Rectal smooth muscle tissue (tissue), 1 donor: ENCODE data around the gene WRAP53.

Source experiments
- H3K27ac ChIP-seq: one replicate; pipeline ENCODE4 v1.7.0; 2013; ENCODE audit warnings: low read depth, low read length, inconsistent platforms
- H3K27me3 ChIP-seq: one replicate; pipeline ENCODE4 v1.7.0; 2013; ENCODE audit warnings: low read length; ENCODE audit not compliant: control insufficient read depth, insufficient read depth
- H3K36me3 ChIP-seq: one replicate; pipeline ENCODE4 v1.7.0; 2013; ENCODE audit warnings: low read length; ENCODE audit not compliant: control insufficient read depth, insufficient read depth
- H3K4me1 ChIP-seq: one replicate; pipeline ENCODE4 v1.7.0; 2013; ENCODE audit warnings: low read length; ENCODE audit not compliant: control insufficient read depth, insufficient read depth
- H3K4me3 ChIP-seq: one replicate; pipeline ENCODE4 v1.7.0; 2013; ENCODE audit warnings: low read length
- H3K9ac ChIP-seq: one replicate; pipeline ENCODE4 v1.7.0; 2013; ENCODE audit warnings: low read length

Gene WRAP53

DNA sequence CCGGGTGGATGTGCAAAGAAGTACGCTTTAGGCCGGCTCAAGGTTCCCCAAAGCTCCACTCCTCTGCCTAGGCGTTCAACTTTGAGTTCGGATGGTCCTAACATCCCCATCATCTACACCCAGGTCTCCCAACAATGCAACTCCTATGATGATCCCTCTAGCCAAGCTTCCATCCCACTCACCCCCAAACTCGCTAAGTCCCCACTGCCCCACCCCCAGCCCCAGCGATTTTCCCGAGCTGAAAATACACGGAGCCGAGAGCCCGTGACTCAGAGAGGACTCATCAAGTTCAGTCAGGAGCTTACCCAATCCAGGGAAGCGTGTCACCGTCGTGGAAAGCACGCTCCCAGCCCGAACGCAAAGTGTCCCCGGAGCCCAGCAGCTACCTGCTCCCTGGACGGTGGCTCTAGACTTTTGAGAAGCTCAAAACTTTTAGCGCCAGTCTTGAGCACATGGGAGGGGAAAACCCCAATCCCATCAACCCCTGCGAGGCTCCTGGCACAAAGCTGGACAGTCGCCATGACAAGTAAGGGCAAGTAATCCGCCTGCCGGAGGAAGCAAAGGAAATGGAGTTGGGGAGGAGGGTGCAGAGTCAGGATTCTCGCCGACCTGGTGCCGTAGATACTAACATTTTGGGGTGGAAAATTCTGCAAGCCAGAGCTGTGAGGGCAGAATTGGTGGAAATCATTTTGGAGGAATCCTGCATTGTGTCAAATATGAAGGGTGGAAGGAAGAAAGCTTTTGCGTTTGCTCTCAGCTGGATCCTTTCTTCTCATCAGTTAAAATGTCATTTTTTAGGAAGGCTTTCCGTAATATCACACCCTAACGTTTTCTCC is 987 bp upstream of the WRAP53 start, which contains the start of gene TP53:
TSS of gene TP53 (minus strand) at position 419 of the 836 bp plus-strand sequence. CDS start 10,896 bp downstream, outside the sequence.
- Histone ChIP-seq H3K9ac (peak within 1 kb of the TSS; percentile 79), H3K4me1 (peaks cover 23% of the 10 kb centered on the region), H3K4me3 (peak within 1 kb of the TSS; percentile 86), H3K36me3 (no peaks in the 10 kb centered on the region), H3K27ac (peak within 1 kb of the TSS; percentile 92), H3K27me3 (no peaks in the 10 kb centered on the region)

DNA sequence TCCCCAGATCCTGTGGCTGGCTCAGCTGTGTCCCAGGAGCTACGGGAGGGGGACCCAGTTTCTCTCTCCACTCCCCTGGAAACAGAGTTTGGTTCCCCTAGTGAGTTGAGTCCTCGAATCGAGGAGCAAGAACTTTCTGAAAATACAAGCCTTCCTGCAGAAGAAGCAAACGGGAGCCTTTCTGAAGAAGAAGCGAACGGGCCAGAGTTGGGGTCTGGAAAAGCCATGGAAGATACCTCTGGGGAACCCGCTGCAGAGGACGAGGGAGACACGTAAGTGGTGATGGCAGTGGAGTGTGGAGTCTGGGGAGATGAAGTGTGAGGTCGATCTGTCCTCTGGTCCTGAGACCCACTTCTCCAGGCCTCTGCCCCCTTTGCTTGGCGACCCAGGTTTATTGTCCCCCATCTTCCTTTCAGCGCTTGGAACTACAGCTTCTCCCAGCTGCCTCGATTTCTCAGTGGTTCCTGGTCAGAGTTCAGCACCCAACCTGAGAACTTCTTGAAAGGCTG is 585 bp downstream of the WRAP53 start:
- peak overlapping the region; percentile 69 for H3K9ac ChIP-seq
- no peaks in the 10 kb centered on the region for H3K36me3 ChIP-seq
- H3K27me3 ChIP-seq = no peaks in the 10 kb centered on the region
- H3K4me1 ChIP-seq = peaks cover 23% of the 10 kb centered on the region
- H3K27ac ChIP-seq = peak overlapping the region; percentile 62
- H3K4me3 ChIP-seq = peak overlapping the region; percentile 86

DNA sequence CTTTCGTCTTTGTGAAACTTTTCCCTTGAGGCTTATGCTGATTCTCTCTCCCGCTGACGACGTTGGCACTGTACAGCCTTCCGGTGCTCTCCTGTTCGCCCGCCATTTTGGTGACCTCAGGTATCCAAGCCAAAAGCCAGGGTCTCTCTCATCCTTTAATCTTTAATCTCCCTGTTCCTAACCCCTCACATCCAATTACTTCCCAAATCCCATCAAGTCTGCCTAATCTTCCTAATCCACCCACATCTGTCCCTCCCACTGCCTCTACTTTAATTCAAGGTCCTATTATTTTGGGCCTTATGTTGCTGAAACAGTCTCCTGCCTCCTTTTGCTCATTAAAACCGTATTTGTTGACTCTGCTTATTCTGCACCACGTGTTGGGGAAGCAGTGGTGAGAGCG is 7.3 kb downstream of the WRAP53 start:
- Histone ChIP-seq H3K4me1 (no peaks in the 10 kb centered on the region), H3K9ac (no peak overlapping the region), H3K27ac (no peak overlapping the region), H3K36me3 (peaks cover 2% of the 10 kb centered on the region), H3K4me3 (no peak overlapping the region), H3K27me3 (no peaks in the 10 kb centered on the region)

DNA sequence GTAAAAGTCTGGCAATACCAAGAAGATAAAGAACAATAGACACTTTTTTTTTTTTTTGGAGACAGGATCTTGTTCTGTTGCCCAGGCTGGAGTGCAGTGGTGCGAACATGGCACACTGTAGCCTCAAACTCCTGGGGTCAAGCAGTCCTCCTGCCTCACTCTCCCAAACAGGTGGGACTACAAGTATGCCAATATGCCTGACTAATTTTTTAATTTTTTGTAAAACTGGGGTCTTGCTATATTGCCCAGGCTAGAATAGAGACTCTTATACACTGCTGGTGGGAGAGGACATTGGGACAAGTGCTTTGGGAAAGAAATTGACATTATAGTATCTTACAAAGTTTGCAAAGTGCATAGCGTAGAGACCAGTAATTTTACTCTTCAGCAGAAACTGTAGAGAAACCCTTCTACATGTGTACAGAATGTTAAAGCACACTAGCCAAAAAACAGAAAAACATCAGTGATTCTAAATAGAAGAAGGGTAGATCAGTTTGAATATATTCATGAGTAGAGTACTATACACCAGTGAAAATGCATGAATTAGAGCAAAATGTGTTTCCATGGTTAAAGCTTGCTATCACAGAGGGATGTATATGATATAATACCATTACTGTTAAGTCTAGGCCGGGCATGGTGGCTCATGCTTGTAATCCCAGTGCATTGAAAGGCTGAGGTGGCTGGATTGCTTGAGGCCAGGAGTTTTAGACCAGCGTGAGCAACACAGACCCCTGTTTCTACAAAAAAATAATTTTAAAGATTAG is 9.7 kb downstream of the WRAP53 start:
- Histone ChIP-seq H3K27me3 (peaks cover 4% of the 10 kb centered on the region), H3K36me3 (peaks cover 4% of the 10 kb centered on the region), H3K27ac (no peak overlapping the region), H3K4me1 (no peaks in the 10 kb centered on the region), H3K9ac (no peak overlapping the region), H3K4me3 (no peak overlapping the region)

DNA sequence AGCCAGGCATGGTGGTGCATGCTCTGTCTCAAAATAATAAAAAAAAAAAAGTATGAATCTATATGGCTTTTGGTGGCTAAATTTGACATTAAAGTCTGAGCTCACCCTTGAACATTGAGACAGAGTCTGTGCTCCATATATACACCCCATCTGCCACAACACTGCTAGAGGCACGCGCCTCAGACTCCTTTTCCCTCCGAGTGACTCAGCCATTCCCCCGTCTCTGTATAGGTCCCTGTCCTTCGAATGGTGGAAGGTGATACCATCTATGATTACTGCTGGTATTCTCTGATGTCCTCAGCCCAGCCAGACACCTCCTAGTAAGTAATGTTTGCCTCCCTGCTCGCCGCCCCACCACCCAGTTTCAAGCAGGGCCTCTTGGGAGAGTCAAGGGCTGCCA is 12.2 kb downstream of the WRAP53 start:
- Histone ChIP-seq H3K4me1 (peaks cover 4% of the 10 kb centered on the region), H3K36me3 (peaks cover 4% of the 10 kb centered on the region), H3K4me3 (no peak overlapping the region), H3K9ac (no peak overlapping the region), H3K27me3 (peaks cover 17% of the 10 kb centered on the region), H3K27ac (no peak overlapping the region)

DNA sequence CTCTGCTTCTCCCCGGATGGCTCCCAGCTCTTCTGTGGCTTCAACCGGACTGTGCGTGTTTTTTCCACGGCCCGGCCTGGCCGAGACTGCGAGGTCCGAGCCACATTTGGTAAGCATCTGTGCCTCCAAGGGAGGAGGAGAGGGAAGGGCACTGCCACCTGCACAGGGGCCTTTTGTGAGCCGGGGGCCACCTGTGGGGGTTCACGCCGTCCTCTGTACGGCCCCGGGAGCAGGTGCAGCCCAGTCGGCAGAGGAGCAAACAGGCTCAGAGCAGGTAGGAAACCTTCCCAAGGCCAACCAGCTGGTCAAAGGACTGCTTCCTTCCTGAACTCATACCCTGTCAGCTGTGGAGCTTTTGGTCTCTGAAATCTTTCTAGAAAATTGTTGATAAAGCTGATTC is 13.4 kb downstream of the WRAP53 start:
- H3K36me3 ChIP-seq = peaks cover 4% of the 10 kb centered on the region
- peaks cover 4% of the 10 kb centered on the region for H3K4me1 ChIP-seq
- H3K27me3 ChIP-seq = peaks cover 28% of the 10 kb centered on the region
- H3K9ac ChIP-seq = no peak overlapping the region
- no peak overlapping the region for H3K4me3 ChIP-seq
- no peak overlapping the region for H3K27ac ChIP-seq

DNA sequence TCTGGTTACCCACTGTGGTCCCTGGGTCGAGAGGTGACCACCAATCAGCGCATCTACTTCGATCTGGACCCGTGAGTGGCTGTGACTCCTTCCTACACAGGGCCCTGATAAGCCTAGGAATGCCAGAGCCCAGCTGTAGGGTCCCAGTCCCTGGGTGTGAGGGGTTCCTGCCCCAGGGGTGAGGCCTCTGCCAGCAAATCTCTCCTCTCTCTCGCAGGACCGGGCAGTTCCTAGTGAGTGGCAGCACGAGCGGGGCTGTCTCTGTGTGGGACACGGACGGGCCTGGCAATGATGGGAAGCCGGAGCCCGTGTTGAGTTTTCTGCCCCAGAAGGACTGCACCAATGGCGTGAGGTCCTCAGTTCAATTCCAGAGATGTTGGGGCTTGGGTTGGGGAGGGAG is 14.5 kb downstream of the WRAP53 start:
- no peak overlapping the region for H3K9ac ChIP-seq
- peaks cover 4% of the 10 kb centered on the region for H3K36me3 ChIP-seq
- peaks cover 32% of the 10 kb centered on the region for H3K27me3 ChIP-seq
- no peak overlapping the region for H3K4me3 ChIP-seq
- peaks cover 4% of the 10 kb centered on the region for H3K4me1 ChIP-seq
- H3K27ac ChIP-seq = no peak overlapping the region

DNA sequence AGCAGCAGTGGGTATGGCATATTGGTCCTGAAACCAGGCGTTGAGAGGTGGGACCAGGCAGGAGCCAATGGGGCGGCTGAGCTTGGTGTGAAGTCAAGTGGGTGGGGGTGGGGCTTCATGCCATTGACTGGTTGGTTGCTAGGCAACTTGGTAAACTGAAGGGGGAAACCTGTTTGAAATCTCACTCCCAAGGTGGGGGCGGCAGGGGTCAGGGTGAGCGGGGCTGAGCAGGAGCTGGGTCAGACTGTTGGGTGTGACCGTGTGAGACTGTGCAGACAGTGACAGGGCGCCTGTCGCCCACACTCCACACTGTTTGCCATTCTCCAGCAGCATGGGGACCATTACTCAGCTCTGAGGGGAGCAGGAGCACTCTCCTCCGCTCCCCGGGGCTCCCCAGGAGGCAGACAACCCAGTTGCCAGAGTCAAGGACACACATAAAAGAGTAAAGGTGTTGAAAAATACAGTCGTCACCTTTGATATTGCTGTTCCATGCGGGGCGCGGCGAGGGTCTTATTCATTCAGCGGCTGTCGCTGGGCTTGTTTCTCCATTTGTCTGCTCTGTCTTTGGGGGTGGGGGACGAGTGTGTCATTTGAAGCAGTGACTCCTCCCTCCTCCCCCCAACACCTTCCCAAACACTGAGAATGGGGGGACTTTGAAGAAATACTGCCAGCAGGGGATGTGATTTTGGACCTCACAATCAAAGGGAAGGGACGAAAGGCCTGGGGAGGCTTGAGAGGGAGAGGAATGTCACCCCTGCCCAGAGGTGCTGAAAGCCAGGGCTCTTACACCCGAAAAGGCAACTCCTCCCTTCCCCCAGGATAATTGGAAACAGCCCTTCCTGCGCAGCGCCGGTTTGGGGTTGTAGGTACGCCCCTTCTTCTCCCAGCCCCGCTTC is 15.6 kb downstream of the WRAP53 start:
- Histone ChIP-seq H3K4me3 (peak overlapping the region; percentile 9), H3K27me3 (peaks cover 32% of the 10 kb centered on the region), H3K4me1 (peaks cover 4% of the 10 kb centered on the region), H3K36me3 (peaks cover 4% of the 10 kb centered on the region), H3K27ac (no peak overlapping the region), H3K9ac (no peak overlapping the region)

DNA sequence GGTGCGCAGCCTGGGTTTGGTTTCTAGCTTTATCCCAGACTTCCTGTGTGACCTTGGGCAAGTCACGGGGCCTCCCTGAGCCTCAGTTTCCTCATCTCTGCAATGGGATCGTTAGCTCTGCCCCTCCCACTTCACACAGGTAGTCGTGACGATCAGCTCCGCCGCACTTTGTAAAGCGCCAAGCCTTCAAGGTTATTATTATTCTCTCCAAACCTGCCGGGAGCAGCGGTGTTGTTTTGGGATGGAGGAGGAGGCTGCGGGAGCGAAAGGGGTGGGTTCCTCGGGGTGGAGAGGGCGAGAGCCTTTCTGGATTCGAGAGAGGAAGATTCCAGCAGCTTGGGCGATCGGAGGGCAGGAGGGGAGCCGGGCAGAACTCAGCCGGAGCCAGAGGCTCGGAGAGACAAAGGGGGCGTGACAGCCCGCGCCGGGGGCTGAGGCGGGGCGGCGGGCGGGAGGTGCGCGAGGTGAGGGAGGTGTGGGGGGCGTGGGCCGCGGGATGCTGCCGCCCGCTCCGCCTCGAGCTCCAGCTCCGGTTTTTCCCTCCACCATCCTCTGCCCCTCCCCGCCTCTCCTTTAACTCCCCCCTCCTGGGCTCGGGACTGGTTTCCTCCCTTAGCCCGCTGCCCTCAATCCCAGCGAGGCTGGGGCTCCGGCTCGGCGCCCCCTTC is 16.5 kb downstream of the WRAP53 start, which contains the start of gene EFNB3:
TSS of gene EFNB3 (plus strand) at position 602 of the 668 bp plus-strand sequence. CDS start 397 bp downstream, outside the sequence.
- peak within 1 kb of the TSS; percentile 9 for H3K4me3 ChIP-seq
- no peak within 1 kb of the TSS for H3K9ac ChIP-seq
- H3K27me3 ChIP-seq = peaks cover 32% of the 10 kb centered on the region
- peaks cover 4% of the 10 kb centered on the region for H3K36me3 ChIP-seq
- H3K4me1 ChIP-seq = peaks cover 4% of the 10 kb centered on the region
- no peak within 1 kb of the TSS for H3K27ac ChIP-seq

DNA sequence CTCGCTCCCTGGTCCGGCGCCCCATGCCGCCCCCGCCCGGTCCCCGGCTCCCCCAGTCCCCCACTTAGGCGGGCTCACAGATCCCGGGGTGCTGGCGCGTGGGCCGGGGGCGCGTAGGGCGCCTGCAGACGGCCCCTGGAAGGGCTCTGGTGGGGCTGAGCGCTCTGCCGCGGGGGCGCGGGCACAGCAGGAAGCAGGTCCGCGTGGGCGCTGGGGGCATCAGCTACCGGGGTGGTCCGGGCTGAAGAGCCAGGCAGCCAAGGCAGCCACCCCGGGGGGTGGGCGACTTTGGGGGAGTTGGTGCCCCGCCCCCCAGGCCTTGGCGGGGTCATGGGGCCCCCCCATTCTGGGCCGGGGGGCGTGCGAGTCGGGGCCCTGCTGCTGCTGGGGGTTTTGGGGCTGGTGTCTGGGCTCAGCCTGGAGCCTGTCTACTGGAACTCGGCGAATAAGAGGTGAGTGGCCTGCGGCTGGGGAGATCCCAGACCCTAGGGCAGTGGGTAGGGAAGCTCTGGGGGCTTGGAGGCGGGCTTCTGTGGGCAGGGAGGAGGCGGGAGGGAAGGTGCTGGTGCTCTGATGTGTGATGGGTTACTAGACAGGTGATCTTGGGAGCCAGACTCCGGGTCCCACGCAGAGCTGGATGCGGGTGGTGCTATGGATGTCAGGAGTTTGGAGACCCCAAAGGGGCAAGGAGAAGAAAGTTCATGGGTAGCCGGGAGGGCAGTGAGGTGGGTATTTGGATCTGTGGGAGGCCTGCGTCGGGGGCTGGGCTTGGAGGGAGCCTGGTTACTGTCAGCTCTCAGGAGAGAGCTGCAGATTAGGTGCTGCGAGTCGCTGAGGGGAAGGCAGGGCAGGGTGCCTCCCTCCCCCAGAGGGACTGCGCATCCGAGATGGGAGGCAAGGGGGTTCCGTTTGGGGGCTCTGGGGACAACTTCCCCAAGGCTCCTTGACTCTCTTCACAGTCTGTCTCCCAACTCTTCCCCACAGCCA is 17.3 kb downstream of the WRAP53 start:
- peaks cover 3% of the 10 kb centered on the region for H3K36me3 ChIP-seq
- no peak overlapping the region for H3K9ac ChIP-seq
- peaks cover 32% of the 10 kb centered on the region for H3K27me3 ChIP-seq
- peaks cover 4% of the 10 kb centered on the region for H3K4me1 ChIP-seq
- no peak overlapping the region for H3K4me3 ChIP-seq
- no peak overlapping the region for H3K27ac ChIP-seq
